COLO829 (cell line): ENCODE measurements around the gene CFAP299.

Source experiments
- DNase-seq: peaks from one replicate; pipeline ENCODE4 v3.0.0; 2012; ENCODE audit warnings: low spot score

CFAP299 gene

GRCh38 chr4:80839792-80840191, 504.3 kb downstream of the CFAP299 start:
- DNase-seq: no peak

- no peak for DNase-seq
Measured at GRCh38 chr4:80840396-80840795, 504.9 kb downstream of the CFAP299 start.

GRCh38 chr4:80841587-80842281, 506.2 kb downstream of the CFAP299 start:
- DNase-seq: no peak

GRCh38 chr4:80846210-80846609, 510.7 kb downstream of the CFAP299 start:
- no peak for DNase-seq

GRCh38 chr4:80852061-80852460, 516.5 kb downstream of the CFAP299 start:
- DNase-seq: no peak

GRCh38 chr4:80873571-80873970, 538.0 kb downstream of the CFAP299 start:
- DNase-seq: no peak

GRCh38 chr4:80874979-80875378, 539.4 kb downstream of the CFAP299 start:
- DNase-seq: no peak

GRCh38 chr4:80875642-80876041, 540.1 kb downstream of the CFAP299 start:
- no peak for DNase-seq

GRCh38 chr4:80876810-80877209, 541.3 kb downstream of the CFAP299 start:
- DNase-seq: no peak

- peak; percentile 23 for DNase-seq
Measured at GRCh38 chr4:80878218-80878617, 542.7 kb downstream of the CFAP299 start.

GRCh38 chr4:80897537-80898303, 562.2 kb downstream of the CFAP299 start:
- no peak for DNase-seq

- no peak for DNase-seq
Measured at GRCh38 chr4:80900908-80901307, 565.4 kb downstream of the CFAP299 start.

GRCh38 chr4:80903020-80903419, 567.5 kb downstream of the CFAP299 start:
- peak; percentile 9 for DNase-seq

GRCh38 chr4:80909938-80910337, 574.4 kb downstream of the CFAP299 start:
- DNase-seq: no peak

GRCh38 chr4:80911458-80911857, 575.9 kb downstream of the CFAP299 start:
- DNase-seq: no peak

- no peak for DNase-seq
Measured at GRCh38 chr4:80912350-80912749, 576.8 kb downstream of the CFAP299 start.

- DNase-seq: no peak
Measured at GRCh38 chr4:80913381-80913780, 577.9 kb downstream of the CFAP299 start.

GRCh38 chr4:80916770-80917169, 581.2 kb downstream of the CFAP299 start:
- no peak for DNase-seq

- DNase-seq: no peak
Measured at GRCh38 chr4:80918004-80918403, 582.5 kb downstream of the CFAP299 start.

- no peak for DNase-seq
Measured at GRCh38 chr4:80921441-80921840, 585.9 kb downstream of the CFAP299 start.

- no peak for DNase-seq
Measured at GRCh38 chr4:80922941-80923340, 587.4 kb downstream of the CFAP299 start.

- no peak for DNase-seq
Measured at GRCh38 chr4:80925293-80925692, 589.8 kb downstream of the CFAP299 start.

- DNase-seq: peak; percentile 38
Measured at GRCh38 chr4:80926446-80926845, 590.9 kb downstream of the CFAP299 start.

- DNase-seq: no peak
Measured at GRCh38 chr4:80926891-80927290, 591.4 kb downstream of the CFAP299 start.
